Spinal cord (tissue), 10 donors: ENCODE measurements around the gene LMO3. TPM values are rescaled to one million over a fixed set of nuclear protein-coding genes. Genes with fewer than 3 reads are reported as not detected.

Source experiments
- DNase-seq, 6 donors: peaks; one replicate each; pipeline versions ENCODE4 v3.0.0 to v3.0.0-alpha.2; 2013 to 2015; ENCODE audit warnings: low spot score in 6 of 6, low read depth in 4 of 6
- H3K27ac ChIP-seq: one replicate; pipeline ENCODE4 v1.5.1; 2013; ENCODE audit warnings: low read depth, low read length, control low read depth
- H3K27me3 ChIP-seq: one replicate; pipeline ENCODE4 v1.6.1; 2013; ENCODE audit warnings: low read length; ENCODE audit not compliant: control insufficient read depth, insufficient read depth
- H3K36me3 ChIP-seq: one replicate; pipeline ENCODE4 v1.6.1; 2013; ENCODE audit warnings: low read length; ENCODE audit not compliant: control insufficient read depth, insufficient read depth
- H3K4me1 ChIP-seq: one replicate; pipeline ENCODE4 v1.6.1; 2013; ENCODE audit warnings: low read length; ENCODE audit not compliant: control insufficient read depth, insufficient read depth
- H3K4me3 ChIP-seq: one replicate; pipeline ENCODE4 v1.5.1; 2013; ENCODE audit warnings: low read depth, low read length, control low read depth
- H3K9me3 ChIP-seq: one replicate; pipeline ENCODE4 v1.6.1; 2013; ENCODE audit warnings: low read length; ENCODE audit not compliant: control insufficient read depth, insufficient read depth
- WGBS: methylation state at CpG from one replicate; pipeline ENCODE4 v1.1.5; 2013; ENCODE audit warnings: missing lambda C conversion rate; ENCODE audit not compliant: insufficient coverage; 5-methylcytosine and 5-hydroxymethylcytosine counted together
- polyA plus RNA-seq, 2 donors: library from polyadenylated mRNA; unstranded; fragments of 120-200 nt; gene quantifications; one replicate each; pipeline ENCODE4 v1.2.1, GENCODE V29; 2013; ENCODE audit not compliant: insufficient read length in 2 of 2
- total RNA-seq, 2 donors: library from RNA; depleted of rRNA in 1 of 2; stranded (reverse); fragments of 120-200 nt in 1 of 2; fragments of >200 nt in 1 of 2; gene quantifications; one replicate each; pipeline versions ENCODE4 v1.2.3 to v1.2.4, GENCODE V29; 2013 to 2014
- donor health status: healthy.

The LMO3 gene
- total and polyA plus RNA-seq, 4 donors = 56.1 to 113 (median 85.2) TPM

DNA sequence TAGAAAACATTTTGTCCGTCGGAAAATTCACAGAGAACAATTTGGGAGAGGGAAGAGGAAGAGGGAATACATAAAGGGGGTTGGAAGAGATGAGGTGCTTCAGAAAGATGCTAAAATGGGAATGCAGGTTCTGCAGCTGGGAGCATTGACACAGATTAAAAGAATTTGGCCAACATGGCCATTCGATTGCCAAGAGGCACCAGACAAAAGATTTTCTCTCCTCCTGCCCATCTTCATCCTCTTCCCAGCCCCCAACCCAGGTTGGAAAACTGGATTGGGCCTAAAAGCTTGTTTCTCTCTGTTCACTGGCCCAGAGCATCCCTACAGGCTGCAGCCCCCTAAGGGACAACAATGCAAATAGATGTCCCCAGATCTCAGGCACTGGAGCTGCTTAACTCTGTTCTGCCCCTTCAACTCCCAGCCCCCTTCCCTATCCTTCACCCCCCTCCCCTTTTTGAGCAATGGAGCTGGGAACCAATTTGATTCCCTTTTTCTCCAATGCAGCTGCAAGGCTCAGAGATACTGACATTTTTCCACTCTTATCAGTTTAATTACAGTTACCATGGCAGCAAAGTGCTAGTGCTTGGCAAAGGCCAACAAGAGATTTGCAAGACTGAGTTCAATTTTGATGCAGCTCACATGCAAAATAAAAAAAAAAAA lies 1.9 kb downstream of the LMO3 start:
- no peaks in the 10 kb centered on the region for H3K9me3 ChIP-seq
- peaks cover 10% of the 10 kb centered on the region for H3K4me1 ChIP-seq
- H3K27ac ChIP-seq = peak overlapping the region; percentile 92
- H3K36me3 ChIP-seq = no peaks in the 10 kb centered on the region
- DNase-seq = peak in 2 of 6 donors; percentile 86 to 93
- no peaks in the 10 kb centered on the region for H3K27me3 ChIP-seq
- WGBS = 36% methylated on average over 1 of the region's 3 CpGs
- peak overlapping the region; percentile 67 for H3K4me3 ChIP-seq

- Histone ChIP-seq H3K4me3 (peak overlapping the region; percentile 67), H3K36me3 (no peaks in the 10 kb centered on the region), H3K27me3 (no peaks in the 10 kb centered on the region), H3K4me1 (peaks cover 10% of the 10 kb centered on the region), H3K27ac (peak overlapping the region; percentile 92), H3K9me3 (no peaks in the 10 kb centered on the region)
- WGBS = 59% methylated on average over 2 of the region's 5 CpGs
- DNase-seq = peak in 3 of 6 donors; percentile 54 to 86 (median 82)
Observed at GRCh38 chr12:16603260-16603915, 2.6 kb downstream of the LMO3 start.

DNA sequence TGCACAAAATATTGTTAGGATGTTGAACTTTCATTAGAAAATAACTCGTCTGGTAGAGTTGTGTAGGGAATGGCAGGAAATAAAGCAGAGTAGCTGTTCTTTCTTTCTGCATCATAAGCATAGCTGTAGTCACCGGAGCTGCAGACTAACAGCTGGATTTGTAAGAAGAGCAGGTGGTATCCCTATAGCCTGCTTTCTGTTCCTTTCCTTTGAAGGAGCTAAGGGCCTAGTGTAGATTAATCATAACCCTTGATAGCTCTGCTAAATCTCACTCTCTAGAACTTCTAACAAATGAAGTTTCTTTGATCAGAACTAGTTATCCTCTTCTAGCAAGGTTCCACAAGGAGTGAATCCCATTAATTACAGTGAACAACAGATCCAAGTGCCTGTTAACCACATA lies 3.5 kb downstream of the LMO3 start:
- WGBS = no CpG with 5 or more reads among the region's 2 CpGs
- Histone ChIP-seq H3K27me3 (no peaks in the 10 kb centered on the region), H3K36me3 (no peaks in the 10 kb centered on the region), H3K27ac (peak overlapping the region; percentile 50), H3K9me3 (no peaks in the 10 kb centered on the region), H3K4me3 (peak overlapping the region; percentile 14), H3K4me1 (peaks cover 7% of the 10 kb centered on the region)
- peak in 2 of 6 donors; percentile 38 to 67 for DNase-seq

DNA sequence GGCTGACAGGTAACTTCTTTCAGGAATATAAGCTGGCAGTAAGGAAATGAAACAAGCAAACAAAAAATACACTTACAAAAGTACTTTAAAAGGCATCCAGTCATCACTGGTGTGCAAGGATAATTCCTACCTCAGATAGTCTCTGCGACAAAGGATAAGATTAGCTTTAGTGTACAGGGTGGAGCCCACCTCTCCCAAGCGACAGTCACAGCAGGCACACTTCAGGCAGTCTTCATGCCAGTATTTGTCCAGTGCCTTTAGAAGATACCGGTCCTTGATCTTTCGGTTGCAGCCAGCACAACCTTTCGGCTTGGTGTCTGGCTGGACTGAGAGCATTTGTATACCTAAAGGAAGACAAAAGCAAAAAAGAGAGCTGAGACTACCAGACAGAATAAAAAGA lies 5.4 kb downstream of the LMO3 start:
- H3K4me1 ChIP-seq = peaks cover 7% of the 10 kb centered on the region
- no peak overlapping the region for H3K27ac ChIP-seq
- no peaks in the 10 kb centered on the region for H3K27me3 ChIP-seq
- H3K4me3 ChIP-seq = no peak overlapping the region
- WGBS = 75% methylated on average over 2 of the region's 5 CpGs
- no peaks in the 10 kb centered on the region for H3K36me3 ChIP-seq
- no peaks in the 10 kb centered on the region for H3K9me3 ChIP-seq
- no peak for DNase-seq

DNA sequence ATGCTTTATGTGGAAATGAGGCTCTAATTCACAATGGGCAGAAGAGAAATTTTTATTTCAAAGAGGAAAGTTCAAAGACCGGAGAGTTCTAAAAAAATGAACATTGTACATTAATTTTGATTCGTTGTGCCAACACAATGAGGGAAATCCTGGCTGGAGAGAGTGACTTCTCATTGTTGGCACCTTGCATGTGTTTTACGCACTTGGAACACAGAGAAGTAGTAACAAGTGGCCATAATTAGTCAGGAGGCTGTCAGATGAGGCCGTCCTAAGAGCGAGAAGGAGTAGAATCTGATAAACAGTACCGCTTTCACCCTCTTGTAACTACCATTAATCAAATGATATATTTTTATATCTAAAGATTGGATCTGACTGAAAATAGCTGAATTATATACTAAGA lies 6.9 kb downstream of the LMO3 start:
- no peak overlapping the region for H3K27ac ChIP-seq
- no CpG with 5 or more reads among the region's 6 CpGs for WGBS

DNA sequence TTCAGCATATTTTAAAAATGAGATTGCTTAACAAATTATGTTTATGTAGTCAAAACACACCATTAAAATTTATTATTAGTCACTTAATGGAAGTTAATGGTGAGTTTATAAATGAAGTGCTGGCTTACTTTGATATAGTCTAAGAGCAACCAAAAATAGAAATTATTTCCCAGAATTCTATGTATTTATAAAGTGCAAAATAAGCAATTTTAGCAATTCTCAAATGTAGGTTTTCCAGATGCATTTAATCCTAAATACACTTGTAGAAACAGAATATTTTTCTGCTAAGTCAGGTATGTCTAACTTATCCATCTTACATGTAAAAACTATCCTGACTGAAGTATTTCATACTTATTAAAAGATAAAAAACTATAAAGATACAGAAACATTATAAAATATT lies 11.2 kb downstream of the LMO3 start:
- Histone ChIP-seq H3K4me1 (no peaks in the 10 kb centered on the region), H3K9me3 (no peaks in the 10 kb centered on the region), H3K27ac (no peak overlapping the region), H3K36me3 (no peaks in the 10 kb centered on the region), H3K27me3 (no peaks in the 10 kb centered on the region), H3K4me3 (no peak overlapping the region)
- no peak for DNase-seq

More for the DNA sequence above, 6.9 kb downstream of the LMO3 start:
- no peaks in the 10 kb centered on the region for H3K36me3 ChIP-seq
- H3K4me1 ChIP-seq = peaks cover 2% of the 10 kb centered on the region
- no peaks in the 10 kb centered on the region for H3K27me3 ChIP-seq
- H3K4me3 ChIP-seq = no peak overlapping the region
- no peaks in the 10 kb centered on the region for H3K9me3 ChIP-seq
- no peak for DNase-seq

- Histone ChIP-seq H3K9me3 (no peaks in the 10 kb centered on the region), H3K27ac (no peak overlapping the region), H3K4me3 (no peak overlapping the region), H3K4me1 (no peaks in the 10 kb centered on the region), H3K27me3 (no peaks in the 10 kb centered on the region), H3K36me3 (no peaks in the 10 kb centered on the region)
- no CpG with 5 or more reads among the region's 2 CpGs for WGBS
- no peak for DNase-seq
Observed at GRCh38 chr12:16593546-16593945, 12.4 kb downstream of the LMO3 start.

GRCh38 chr12:16590645-16591044 lies 15.3 kb downstream of the LMO3 start:
- Histone ChIP-seq H3K36me3 (no peaks in the 10 kb centered on the region), H3K27me3 (no peaks in the 10 kb centered on the region), H3K9me3 (no peaks in the 10 kb centered on the region), H3K4me1 (no peaks in the 10 kb centered on the region), H3K27ac (no peak overlapping the region), H3K4me3 (no peak overlapping the region)
- DNase-seq = no peak
- WGBS = 91% methylated on average over 3 of the region's 3 CpGs

- Histone ChIP-seq H3K4me3 (no peak overlapping the region), H3K36me3 (no peaks in the 10 kb centered on the region), H3K27me3 (no peaks in the 10 kb centered on the region), H3K27ac (no peak overlapping the region), H3K9me3 (no peaks in the 10 kb centered on the region), H3K4me1 (no peaks in the 10 kb centered on the region)
- WGBS = 75% methylated on average over 3 of the region's 6 CpGs
- no peak for DNase-seq
Observed at GRCh38 chr12:16588812-16589211, 17.1 kb downstream of the LMO3 start.

GRCh38 chr12:16587514-16587913 lies 18.4 kb downstream of the LMO3 start:
- Histone ChIP-seq H3K9me3 (no peaks in the 10 kb centered on the region), H3K27ac (peak overlapping the region; percentile 1), H3K4me3 (no peak overlapping the region), H3K27me3 (no peaks in the 10 kb centered on the region), H3K4me1 (no peaks in the 10 kb centered on the region), H3K36me3 (no peaks in the 10 kb centered on the region)
- peak in 1 of 6 donors; percentile 67 for DNase-seq
- no CpG with 5 or more reads among the region's 1 CpG for WGBS
